GM19099 (cell line): ENCODE data around the gene SCARB1.

Source experiments
- POLR2A ChIP-seq: IDR thresholded peaks from 3 replicates; pipeline ENCODE4 v1.6.1; 2011; ENCODE audit warnings: low read depth; ENCODE audit not compliant: insufficient read length; ENCODE audit errors: extremely low read depth

SCARB1 gene

GRCh38 chr12:124752437-124753227, 111.0 kb downstream of the SCARB1 start:
- no peak for TF ChIP-seq POLR2A

- TF ChIP-seq POLR2A = no peak
These were observed 111.9 kb downstream of the SCARB1 start for GRCh38 chr12:124751654-124752355.

DNA sequence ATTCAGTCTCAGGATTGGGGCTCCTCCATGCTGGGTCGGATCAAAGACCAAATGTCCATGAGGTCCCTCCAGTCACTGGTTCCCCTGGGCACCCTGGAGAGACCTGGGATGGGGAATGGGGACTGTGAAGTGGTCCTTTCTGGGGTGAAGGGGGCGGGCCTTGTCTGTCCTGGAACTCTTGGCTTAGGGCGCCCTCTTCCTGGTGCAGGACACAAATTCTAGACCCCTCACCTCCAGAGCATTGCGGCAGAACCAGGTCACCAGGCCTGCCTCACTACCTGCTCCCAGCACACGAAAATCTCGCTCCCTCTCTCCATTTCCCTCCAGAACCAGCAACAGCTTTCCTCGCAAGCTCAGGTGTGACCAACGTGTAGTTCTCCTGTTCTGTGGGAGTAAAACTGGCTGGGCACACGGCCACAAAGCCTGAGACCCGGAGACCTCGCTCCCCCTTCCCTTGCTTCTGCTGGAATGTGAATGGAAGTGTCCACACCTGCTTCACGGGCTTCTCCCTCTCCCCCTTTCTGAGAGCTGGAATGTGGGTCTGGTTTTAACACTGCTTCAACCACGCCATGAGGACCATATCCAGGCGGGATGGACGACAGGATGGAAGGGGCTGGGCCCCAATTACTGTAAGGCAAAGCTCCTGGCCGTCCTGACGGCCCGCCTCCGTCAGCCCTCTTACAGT, 112.7 kb downstream of the SCARB1 start:
- no peak for TF ChIP-seq POLR2A

- TF ChIP-seq POLR2A = no peak
These were observed 113.5 kb downstream of the SCARB1 start for GRCh38 chr12:124750149-124750656.

- no peak for TF ChIP-seq POLR2A
These were observed 113.9 kb downstream of the SCARB1 start for GRCh38 chr12:124749725-124750124.

GRCh38 chr12:124747426-124748161, 116.1 kb downstream of the SCARB1 start:
- TF ChIP-seq POLR2A = no peak

DNA sequence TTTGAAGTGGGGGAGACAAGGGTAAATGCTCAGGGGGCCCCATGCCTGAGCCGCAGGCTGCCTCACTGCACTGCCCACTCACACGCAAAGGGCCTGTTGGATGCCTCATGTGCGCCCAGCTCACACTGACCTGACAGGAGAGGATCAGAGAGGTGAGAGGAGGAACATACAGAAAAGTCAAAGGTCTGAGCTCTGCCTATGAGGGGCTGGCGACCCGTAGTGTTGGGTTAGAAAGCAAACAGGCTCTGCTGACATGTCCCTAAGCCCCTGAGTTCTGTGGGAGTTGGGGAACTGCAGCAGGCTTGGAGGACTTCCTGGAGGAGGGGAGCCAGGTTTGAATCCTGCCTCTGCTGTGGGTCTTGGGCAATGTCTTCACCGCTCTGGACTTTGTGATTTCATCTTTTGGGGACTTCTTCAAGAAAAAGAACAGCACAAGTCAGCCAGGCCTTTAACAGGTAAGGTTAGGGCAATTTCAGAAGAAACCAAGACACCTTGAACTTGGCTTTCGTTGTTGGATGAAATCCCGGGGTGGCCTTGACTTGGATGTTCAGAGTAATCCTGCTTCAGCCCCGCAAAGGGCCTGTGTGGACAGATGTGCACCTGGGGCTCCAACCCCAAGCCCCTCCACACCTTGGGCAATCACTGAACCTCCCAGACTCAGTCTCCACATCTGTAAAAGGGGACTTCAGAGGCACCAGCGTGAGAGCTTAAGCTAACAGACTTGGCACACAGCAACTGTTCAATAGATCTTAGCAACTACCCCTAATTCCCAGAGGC, 116.8 kb downstream of the SCARB1 start:
- no peak for TF ChIP-seq POLR2A

- TF ChIP-seq POLR2A = no peak
These were observed 117.6 kb downstream of the SCARB1 start for GRCh38 chr12:124745891-124746570.

GRCh38 chr12:124745465-124745890, 118.2 kb downstream of the SCARB1 start:
- no peak for TF ChIP-seq POLR2A

DNA sequence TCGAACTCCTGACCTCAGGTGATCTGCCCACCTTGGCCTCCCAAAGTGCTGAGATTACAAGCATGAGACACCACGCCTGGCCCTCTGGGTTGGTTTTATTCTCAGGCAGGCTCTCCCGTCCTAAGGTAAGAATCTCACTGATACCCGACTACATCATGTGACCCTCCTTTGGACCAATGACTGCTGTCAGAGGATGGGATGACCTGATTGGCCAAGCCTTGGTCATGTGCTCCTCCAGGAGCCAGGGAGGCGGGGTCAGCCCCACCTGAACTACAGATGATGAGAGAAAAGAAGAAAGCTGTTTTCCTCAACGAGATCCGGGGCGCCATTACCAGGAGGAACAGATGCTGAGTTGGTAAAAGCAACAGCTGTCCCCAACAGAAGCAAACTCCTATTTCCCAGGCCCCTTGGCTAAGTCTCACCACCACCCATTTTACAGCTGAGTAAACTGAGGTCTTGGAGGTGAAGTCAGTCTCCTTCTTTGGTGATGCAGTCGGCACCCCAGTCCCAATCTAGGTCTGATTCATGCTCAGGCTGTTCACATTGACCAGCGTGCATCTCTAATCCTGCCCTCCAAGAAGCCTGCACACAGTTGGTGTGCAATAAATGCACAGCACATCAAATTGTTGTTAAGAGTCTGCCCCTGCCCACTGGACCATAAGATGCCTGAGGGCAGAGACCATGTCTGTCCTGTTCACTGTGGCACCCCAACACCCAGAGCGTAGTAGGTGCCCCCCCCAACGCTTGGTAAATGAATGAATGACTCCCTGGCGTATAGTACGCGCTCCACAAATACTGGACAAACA, 118.8 kb downstream of the SCARB1 start:
- TF ChIP-seq POLR2A = no peak

- TF ChIP-seq POLR2A = no peak
These were observed 119.4 kb downstream of the SCARB1 start for GRCh38 chr12:124744273-124744640.

GRCh38 chr12:124743479-124744272, 120.0 kb downstream of the SCARB1 start:
- TF ChIP-seq POLR2A = no peak
